Pons (tissue), 1 donor: Measurements from ENCODE around the gene THAP2.
A peak's percentile ranks its signal among the peaks of the same experiment; 100 is the strongest.
"Not testable (repeated sequence)": the region's sequence is repeated elsewhere in the genome, so short reads cannot be mapped to it uniquely, and the experiment has no call there.

Experiments
- DNase-seq: peaks from one replicate; pipeline ENCODE4 v3.0.0-alpha.2; 2016; ENCODE audit warnings: low spot score

THAP2 gene

GRCh38 chr12:71662849-71663560 is 1.1 kb upstream of the THAP2 start:
- DNase-seq, result peak; percentile 42

GRCh38 chr12:71664411-71665089 is 449 bp downstream of the THAP2 start:
- DNase-seq, result no peak

- DNase-seq, result no peak
These were observed 976 bp downstream of the THAP2 start for GRCh38 chr12:71665090-71665463.

GRCh38 chr12:71666259-71666658 is 2.2 kb downstream of the THAP2 start:
- no peak for DNase-seq

GRCh38 chr12:71671311-71671710 is 7.2 kb downstream of the THAP2 start:
- no peak for DNase-seq

GRCh38 chr12:71671816-71672215 is 7.7 kb downstream of the THAP2 start:
- DNase-seq, result no peak

GRCh38 chr12:71682466-71682865 is 18.4 kb downstream of the THAP2 start:
- DNase-seq, result no peak

GRCh38 chr12:71683633-71684032 is 19.5 kb downstream of the THAP2 start:
- DNase-seq, result no peak

- DNase-seq, result peak; percentile 53
These were observed 20.0 kb downstream of the THAP2 start for GRCh38 chr12:71684081-71684480.

GRCh38 chr12:71685312-71685906 is 21.3 kb downstream of the THAP2 start:
- DNase-seq, result no peak

GRCh38 chr12:71685914-71686657 is 22.0 kb downstream of the THAP2 start, which contains the start of gene TMEM19:
TMEM19 (plus strand) TSS chr12:71686082; CDS start chr12:71686681, 599 bp downstream.
- peak; percentile 90 for DNase-seq

GRCh38 chr12:71686658-71687025 is 22.5 kb downstream of the THAP2 start:
- DNase-seq, result no peak

- DNase-seq, result not testable (repeated sequence)
These were observed 23.1 kb downstream of the THAP2 start for GRCh38 chr12:71687172-71687571.

- DNase-seq, result no peak
These were observed 25.0 kb downstream of the THAP2 start for GRCh38 chr12:71688961-71689570.

- no peak for DNase-seq
These were observed 27.5 kb downstream of the THAP2 start for GRCh38 chr12:71691504-71692129.

GRCh38 chr12:71693126-71693525 is 29.0 kb downstream of the THAP2 start:
- DNase-seq, result no peak

- not testable (repeated sequence) for DNase-seq
These were observed 29.6 kb downstream of the THAP2 start for GRCh38 chr12:71693651-71694050.

- no peak for DNase-seq
These were observed 30.2 kb downstream of the THAP2 start for GRCh38 chr12:71694099-71694820.

GRCh38 chr12:71695782-71696181 is 31.7 kb downstream of the THAP2 start:
- DNase-seq, result no peak

- DNase-seq, result not testable (repeated sequence)
These were observed 38.1 kb downstream of the THAP2 start for GRCh38 chr12:71702181-71702580.

GRCh38 chr12:71702590-71702989 is 38.5 kb downstream of the THAP2 start:
- DNase-seq, result no peak
